Keratinocyte (primary cell): Measurements from ENCODE around the gene CINP. TPM values are rescaled to one million over a fixed set of nuclear protein-coding genes. Genes with fewer than 3 reads are reported as not detected.
"Not testable (repeated sequence)": the region's sequence is repeated elsewhere in the genome, so short reads cannot be mapped to it uniquely, and the experiment has no call there.

Experiments
- DNase-seq: peaks from one replicate; pipeline ENCODE4 v3.0.0-alpha.2; 2011; ENCODE audit warnings: low read depth, missing footprints, low spot score
- FAIRE-seq: peaks from 2 replicates; lab custom pipeline; 2011; peaks lifted over from hg19 to GRCh38; lab: Jason Lieb, UNC
- H2AFZ ChIP-seq: 2 replicates; pipeline ENCODE4 v1.6.0; 2012; ENCODE audit warnings: low read length, control low read depth, inconsistent platforms; ENCODE audit not compliant: control insufficient read depth
- H3K27ac ChIP-seq: 2 replicates; pipeline ENCODE4 v1.5.1; 2011; ENCODE audit warnings: low read length; ENCODE audit not compliant: control insufficient read depth, insufficient read depth
- H3K27me3 ChIP-seq: 3 replicates; pipeline ENCODE4 v1.6.0; 2011; ENCODE audit warnings: low read length; ENCODE audit not compliant: control insufficient read depth, insufficient read depth; ENCODE audit errors: extremely low read depth
- H3K36me3 ChIP-seq, 2 experiments: 2 replicates in 1 of 2; 3 replicates in 1 of 2; pipeline ENCODE4 v1.5.1; 2011; ENCODE audit warnings: low read length in 2 of 2, mild to moderate bottlenecking in 1 of 2; ENCODE audit not compliant: control insufficient read depth in 2 of 2, insufficient read depth in 2 of 2; ENCODE audit errors: extremely low read depth in 1 of 2
- H3K4me1 ChIP-seq: 3 replicates; pipeline ENCODE4 v1.5.1; 2011; ENCODE audit warnings: low read length; ENCODE audit not compliant: control insufficient read depth, insufficient read depth; ENCODE audit errors: extremely low read depth
- H3K4me2 ChIP-seq: 3 replicates; pipeline ENCODE4 v1.6.0; 2011; ENCODE audit warnings: low read depth, low read length; ENCODE audit not compliant: control insufficient read depth, insufficient read depth; ENCODE audit errors: extremely low read depth
- H3K4me3 ChIP-seq, 3 experiments: fragments of 200-600 bp in 1 of 3; sonication (generic) in 1 of 3; 2 replicates in 2 of 3; 3 replicates in 1 of 3; pipeline ENCODE4 v1.5.1; 2011 to 2016; ENCODE audit warnings: low read length in 3 of 3, mild to moderate bottlenecking in 3 of 3, control low read depth in 2 of 3, inconsistent platforms in 1 of 3, low read depth in 1 of 3, mixed read lengths in 1 of 3, mixed run types in 1 of 3, moderate library complexity in 1 of 3; ENCODE audit not compliant: control insufficient read depth in 2 of 3, insufficient read depth in 2 of 3; ENCODE audit errors: extremely low read depth in 1 of 3
- H3K79me2 ChIP-seq: 2 replicates; pipeline ENCODE4 v1.6.0; 2012; ENCODE audit warnings: low read length; ENCODE audit not compliant: control insufficient read depth, insufficient read depth
- H3K9ac ChIP-seq: 3 replicates; pipeline ENCODE4 v1.6.0; 2011; ENCODE audit warnings: low read length; ENCODE audit not compliant: control insufficient read depth, insufficient read depth; ENCODE audit errors: extremely low read depth
- H3K9me1 ChIP-seq: 3 replicates; pipeline ENCODE4 v1.6.0; 2011; ENCODE audit warnings: low read length; ENCODE audit not compliant: control insufficient read depth, insufficient read depth; ENCODE audit errors: extremely low read depth
- H3K9me3 ChIP-seq: 2 replicates; pipeline ENCODE4 v1.5.1; 2012; ENCODE audit warnings: low read depth, low read length; ENCODE audit not compliant: control insufficient read depth
- H4K20me1 ChIP-seq: 3 replicates; pipeline ENCODE4 v1.6.0; 2011; ENCODE audit warnings: low read length; ENCODE audit not compliant: control insufficient read depth, insufficient read depth; ENCODE audit errors: extremely low read depth
- EZH2 ChIP-seq: IDR thresholded peaks from one replicate; pipeline ENCODE4 v1.6.1; 2012; ENCODE audit warnings: inconsistent platforms, mild to moderate bottlenecking, low read length, moderate library complexity
- dilution Hi-C: fragments of 300-500 bp; cut with MboI; formaldehyde crosslinking; loops from one replicate; pipeline ENCODE4 v1.7.0; 2020; ENCODE audit warnings: low sequenced_read_pairs; ENCODE audit not compliant: extremely low pct_ligation_motif_present
- polyA plus RNA-seq, 5 experiments: library from polyadenylated mRNA; depleted of rRNA in 3 of 5; stranded (reverse) in 3 of 5; stranded (forward) in 1 of 5; unstranded in 1 of 5; fragments of >200 nt; gene quantifications; 1 replicate in 1 of 5; 2 replicates in 3 of 5; 3 replicates in 1 of 5; pipeline versions ENCODE4 v1.2.1 to v1.2.3, GENCODE V29; 2011 to 2012; ENCODE audit warnings: missing spikeins in 2 of 5, low read depth in 1 of 5, low replicate concordance in 1 of 5
- TF ChIP-seq, protein P1 (sequence below), 3 experiments: IDR thresholded peaks in 1 of 3; conservative IDR thresholded peaks in 1 of 3; optimal IDR thresholded peaks in 1 of 3; 2 replicates in 2 of 3; 3 replicates in 1 of 3; pipeline versions ENCODE3 to v1.5.1; 2011; ENCODE audit warnings: low read length in 3 of 3, mild to moderate bottlenecking in 3 of 3, moderate library complexity in 2 of 3, control low read depth in 1 of 3, inconsistent platforms in 1 of 3; ENCODE audit not compliant: insufficient read depth in 2 of 3; ENCODE audit errors: extremely low read depth in 1 of 3

The CINP gene
- polyA plus RNA-seq, 1 donor (not counting 4 experiments of a cell fraction or from before 2014, with no cell fraction given) = 49.3 TPM

- H3K27me3 ChIP-seq = no peaks in the 10 kb centered on the region
- H3K4me1 ChIP-seq = no peaks in the 10 kb centered on the region
- no peak overlapping the region for H2AFZ ChIP-seq
- no peaks in the 10 kb centered on the region for H4K20me1 ChIP-seq
- no peaks in the 10 kb centered on the region for H3K9me3 ChIP-seq
- no peak for DNase-seq
- dilution Hi-C loops = no loop called here
- peaks cover 7 to 11% of the 10 kb centered on the region in 2 experiments for H3K36me3 ChIP-seq
- H3K4me3 ChIP-seq = no peak overlapping the region
- no peak for TF ChIP-seq EZH2
- TF ChIP-seq, protein P1, sequence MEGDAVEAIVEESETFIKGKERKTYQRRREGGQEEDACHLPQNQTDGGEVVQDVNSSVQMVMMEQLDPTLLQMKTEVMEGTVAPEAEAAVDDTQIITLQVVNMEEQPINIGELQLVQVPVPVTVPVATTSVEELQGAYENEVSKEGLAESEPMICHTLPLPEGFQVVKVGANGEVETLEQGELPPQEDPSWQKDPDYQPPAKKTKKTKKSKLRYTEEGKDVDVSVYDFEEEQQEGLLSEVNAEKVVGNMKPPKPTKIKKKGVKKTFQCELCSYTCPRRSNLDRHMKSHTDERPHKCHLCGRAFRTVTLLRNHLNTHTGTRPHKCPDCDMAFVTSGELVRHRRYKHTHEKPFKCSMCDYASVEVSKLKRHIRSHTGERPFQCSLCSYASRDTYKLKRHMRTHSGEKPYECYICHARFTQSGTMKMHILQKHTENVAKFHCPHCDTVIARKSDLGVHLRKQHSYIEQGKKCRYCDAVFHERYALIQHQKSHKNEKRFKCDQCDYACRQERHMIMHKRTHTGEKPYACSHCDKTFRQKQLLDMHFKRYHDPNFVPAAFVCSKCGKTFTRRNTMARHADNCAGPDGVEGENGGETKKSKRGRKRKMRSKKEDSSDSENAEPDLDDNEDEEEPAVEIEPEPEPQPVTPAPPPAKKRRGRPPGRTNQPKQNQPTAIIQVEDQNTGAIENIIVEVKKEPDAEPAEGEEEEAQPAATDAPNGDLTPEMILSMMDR (optimal IDR thresholded peaks at IDR 0.05 in 1 of 3, IDR thresholded peaks at IDR 0.05 in 1 of 3, conservative IDR thresholded peaks at IDR 0.05 in 1 of 3; ENCODE audit: extremely low read depth in 1 of 3, insufficient read depth in 2 of 3, low read length in 3 of 3) = no peak
- no peaks in the 10 kb centered on the region for H3K9me1 ChIP-seq
- no peak overlapping the region for H3K4me2 ChIP-seq
- no peak overlapping the region for H3K27ac ChIP-seq
- H3K9ac ChIP-seq = no peak overlapping the region
- no peak for FAIRE-seq
- H3K79me2 ChIP-seq = no peaks in the 10 kb centered on the region
Measured at GRCh38 chr14:102330806-102331205, 31.9 kb downstream of the CINP start.

- H4K20me1 ChIP-seq, DNase-seq, H3K4me2 ChIP-seq: not testable (repeated sequence)
Measured at GRCh38 chr14:102329381-102329780, 33.3 kb downstream of the CINP start.

GRCh38 chr14:102326583-102326982 is 36.1 kb downstream of the CINP start:
- Histone ChIP-seq H3K36me3 (peaks cover 9% of the 10 kb centered on the region in 2 experiments), H3K9ac (no peak overlapping the region), H3K4me1 (no peaks in the 10 kb centered on the region), H3K9me3 (no peaks in the 10 kb centered on the region), H3K27me3 (no peaks in the 10 kb centered on the region), H2AFZ (no peak overlapping the region), H3K4me3 (no peak overlapping the region), H3K27ac (no peak overlapping the region), H3K4me2 (no peak overlapping the region), H3K79me2 (no peaks in the 10 kb centered on the region), H3K9me1 (no peaks in the 10 kb centered on the region), H4K20me1 (no peaks in the 10 kb centered on the region)
- FAIRE-seq (no peak), DNase-seq (no peak)
- TF ChIP-seq EZH2 = no peak
- TF ChIP-seq, protein P1 (optimal IDR thresholded peaks at IDR 0.05 in 1 of 3, IDR thresholded peaks at IDR 0.05 in 1 of 3, conservative IDR thresholded peaks at IDR 0.05 in 1 of 3; ENCODE audit: extremely low read depth in 1 of 3, insufficient read depth in 2 of 3, low read length in 3 of 3) = no peak
- dilution Hi-C loops = no loop called here

More at GRCh38 chr14:102329381-102329780, 33.3 kb downstream of the CINP start:
- H3K4me3 ChIP-seq, H3K9ac ChIP-seq, H3K4me1 ChIP-seq, dilution Hi-C loops, H2AFZ ChIP-seq, H3K9me1 ChIP-seq, H3K27ac ChIP-seq, FAIRE-seq, H3K27me3 ChIP-seq, H3K9me3 ChIP-seq, H3K79me2 ChIP-seq: not testable (repeated sequence)
- peaks cover 10 to 11% of the 10 kb centered on the region in 2 experiments for H3K36me3 ChIP-seq
